Type B pancreatic cell (in vitro differentiated cells): ENCODE measurements around the gene KCNK16. TPM values are rescaled to one million over a fixed set of nuclear protein-coding genes. Genes with fewer than 3 reads are reported as not detected.

Experiments used
- DNase-seq: peaks from one replicate; pipeline ENCODE4 v3.0.0; 2021; ENCODE audit warnings: mixed read lengths; ENCODE audit not compliant: unreplicated experiment; ENCODE audit errors: extremely low spot score
- H3K27ac Mint-ChIP-seq: 2 replicates; pipeline ENCODE4 v1.8.0; 2021; ENCODE audit warnings: mild to moderate bottlenecking, mixed read lengths
- H3K27me3 Mint-ChIP-seq: 2 replicates; pipeline ENCODE4 v1.8.0; 2021; ENCODE audit warnings: mixed read lengths
- H3K36me3 Mint-ChIP-seq: 2 replicates; pipeline ENCODE4 v1.8.0; 2021; ENCODE audit warnings: mixed read lengths
- H3K4me1 Mint-ChIP-seq: one replicate; pipeline ENCODE4 v1.8.0; 2021; ENCODE audit warnings: mixed read lengths; ENCODE audit not compliant: unreplicated experiment
- H3K4me3 Mint-ChIP-seq: 2 replicates; pipeline ENCODE4 v1.8.0; 2021; ENCODE audit warnings: mild to moderate bottlenecking, mixed read lengths
- H3K9me3 Mint-ChIP-seq: 2 replicates; pipeline ENCODE4 v1.8.0; 2021; ENCODE audit warnings: mixed read lengths
- total RNA-seq: library from RNA; stranded (reverse); gene quantifications from 2 replicates; pipeline ENCODE4 v1.2.1, GENCODE V29; 2021; ENCODE audit warnings: low replicate concordance
- TF ChIP-seq, protein P1 (sequence below): fragments of 200-600 bp; sonication (generic); conservative IDR thresholded peaks from 2 replicates; pipeline ENCODE4 v1.5.0; 2021; ENCODE audit warnings: antibody characterized with exemption, mild to moderate bottlenecking

KCNK16 gene
- total RNA-seq, 1 donor from 2014 or later, result 22.6 TPM

DNA sequence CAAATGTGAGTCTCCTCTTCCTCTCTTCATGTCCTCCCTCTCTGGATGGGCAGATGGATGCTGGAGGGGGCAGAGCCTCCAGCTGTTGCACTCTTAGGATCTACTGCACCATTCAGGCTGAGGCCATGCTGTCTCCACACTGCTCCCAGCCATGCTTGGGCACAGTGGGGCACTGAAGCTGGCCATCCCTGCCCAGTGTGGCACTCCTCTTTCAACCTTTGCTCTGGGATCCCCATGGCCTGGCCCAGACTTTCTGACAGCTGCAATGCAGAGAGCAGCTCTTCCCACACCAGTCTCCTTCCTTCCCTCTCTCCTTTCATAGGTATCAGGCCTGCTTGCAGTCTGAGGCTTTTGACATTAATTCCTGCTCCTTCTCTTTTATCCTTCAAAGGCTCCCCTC, 17.6 kb downstream of the KCNK16 start:
- peaks cover 3% of the 10 kb centered on the region for H3K4me1 Mint-ChIP-seq
- no peak overlapping the region for H3K27ac Mint-ChIP-seq
- no peak for DNase-seq
- no peaks in the 10 kb centered on the region for H3K9me3 Mint-ChIP-seq
- TF ChIP-seq, protein P1, sequence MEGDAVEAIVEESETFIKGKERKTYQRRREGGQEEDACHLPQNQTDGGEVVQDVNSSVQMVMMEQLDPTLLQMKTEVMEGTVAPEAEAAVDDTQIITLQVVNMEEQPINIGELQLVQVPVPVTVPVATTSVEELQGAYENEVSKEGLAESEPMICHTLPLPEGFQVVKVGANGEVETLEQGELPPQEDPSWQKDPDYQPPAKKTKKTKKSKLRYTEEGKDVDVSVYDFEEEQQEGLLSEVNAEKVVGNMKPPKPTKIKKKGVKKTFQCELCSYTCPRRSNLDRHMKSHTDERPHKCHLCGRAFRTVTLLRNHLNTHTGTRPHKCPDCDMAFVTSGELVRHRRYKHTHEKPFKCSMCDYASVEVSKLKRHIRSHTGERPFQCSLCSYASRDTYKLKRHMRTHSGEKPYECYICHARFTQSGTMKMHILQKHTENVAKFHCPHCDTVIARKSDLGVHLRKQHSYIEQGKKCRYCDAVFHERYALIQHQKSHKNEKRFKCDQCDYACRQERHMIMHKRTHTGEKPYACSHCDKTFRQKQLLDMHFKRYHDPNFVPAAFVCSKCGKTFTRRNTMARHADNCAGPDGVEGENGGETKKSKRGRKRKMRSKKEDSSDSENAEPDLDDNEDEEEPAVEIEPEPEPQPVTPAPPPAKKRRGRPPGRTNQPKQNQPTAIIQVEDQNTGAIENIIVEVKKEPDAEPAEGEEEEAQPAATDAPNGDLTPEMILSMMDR, result no peak
- H3K27me3 Mint-ChIP-seq, result peaks cover 22% of the 10 kb centered on the region
- H3K4me3 Mint-ChIP-seq, result no peak overlapping the region
- H3K36me3 Mint-ChIP-seq, result no peaks in the 10 kb centered on the region

DNA sequence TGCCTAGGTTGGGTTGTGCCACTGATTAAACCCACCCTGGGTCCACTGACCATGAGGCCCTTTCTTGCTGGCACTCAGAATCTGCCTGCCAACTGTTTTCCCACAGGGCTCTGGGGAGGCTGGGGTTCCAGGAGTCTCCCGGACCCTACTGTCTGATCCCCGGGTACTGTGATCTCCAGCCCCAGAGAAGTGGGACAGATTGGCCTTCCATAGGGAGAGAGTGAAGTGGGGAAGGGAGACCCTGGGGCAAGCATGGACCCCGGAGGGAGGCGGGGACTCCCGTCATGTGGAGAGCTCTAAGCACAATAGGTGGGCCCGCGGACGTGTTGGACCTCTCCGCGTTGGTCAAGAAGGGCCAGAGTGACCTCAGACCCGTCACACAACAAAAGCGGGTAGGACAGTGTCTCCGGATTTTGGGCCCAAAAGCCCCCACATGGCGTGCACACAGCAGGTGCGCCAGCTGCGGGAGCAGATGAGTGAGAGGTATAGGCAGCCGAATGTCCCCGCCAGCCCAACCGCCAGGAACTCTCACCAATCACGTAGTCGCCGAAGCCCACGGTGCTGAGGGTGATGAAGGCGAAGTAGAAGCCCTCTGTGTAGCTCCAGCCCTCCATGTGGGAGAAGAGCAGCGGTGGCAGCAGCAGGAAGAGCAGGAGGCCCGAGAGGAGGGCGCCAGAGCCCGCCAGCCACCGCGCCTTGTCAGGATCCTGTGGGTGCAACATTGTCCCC, 18.9 kb downstream of the KCNK16 start:
- Mint-ChIP-seq H3K36me3 (no peaks in the 10 kb centered on the region), H3K4me1 (no peaks in the 10 kb centered on the region), H3K9me3 (no peaks in the 10 kb centered on the region), H3K4me3 (no peak overlapping the region), H3K27ac (no peak overlapping the region), H3K27me3 (peaks cover 18% of the 10 kb centered on the region)
- TF ChIP-seq, protein P1, result peak; percentile 13
- no peak for DNase-seq

DNA sequence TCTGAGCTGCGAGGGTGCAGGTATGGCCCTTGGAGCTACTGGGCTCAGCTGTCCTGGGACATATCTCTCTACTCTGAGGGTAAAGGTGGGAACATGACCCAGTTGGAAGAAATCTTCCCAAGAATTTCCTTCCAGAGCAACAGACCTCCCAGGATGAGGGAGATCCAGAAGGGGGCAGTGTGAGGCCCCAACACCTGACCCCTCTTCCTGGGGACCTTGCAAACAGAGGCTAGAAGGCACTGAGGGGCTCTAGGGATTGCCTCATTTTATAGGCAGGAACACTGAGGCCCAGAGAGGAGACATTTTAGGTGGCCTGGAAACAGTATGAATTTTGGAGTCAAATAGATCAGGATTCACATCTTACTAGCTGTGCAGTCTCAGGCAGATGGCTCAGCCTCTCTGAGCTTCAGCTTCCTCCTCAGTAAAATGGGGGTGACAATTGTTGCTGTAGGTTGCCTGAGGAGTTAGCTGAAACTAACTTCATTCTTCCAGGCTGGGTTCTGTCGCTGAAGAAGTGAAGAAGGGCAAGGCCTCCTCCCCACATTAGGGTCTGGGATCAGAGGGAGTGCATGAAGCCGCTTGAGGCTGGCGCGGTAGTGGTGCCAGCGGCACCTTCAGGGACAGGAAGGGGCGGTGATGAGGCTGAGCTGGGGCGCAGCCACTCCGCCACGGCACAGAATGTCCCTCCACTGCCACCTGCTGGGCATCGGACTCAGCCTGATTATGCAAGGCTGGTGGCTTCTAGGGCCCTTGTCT, 19.7 kb downstream of the KCNK16 start:
- H3K4me3 Mint-ChIP-seq, result no peak overlapping the region
- TF ChIP-seq, protein P1, result peak; percentile 91
- H3K27me3 Mint-ChIP-seq, result peaks cover 15% of the 10 kb centered on the region
- no peaks in the 10 kb centered on the region for H3K36me3 Mint-ChIP-seq
- peak; percentile 86 for DNase-seq
- H3K27ac Mint-ChIP-seq, result no peak overlapping the region
- no peaks in the 10 kb centered on the region for H3K9me3 Mint-ChIP-seq
- H3K4me1 Mint-ChIP-seq, result no peaks in the 10 kb centered on the region

DNA sequence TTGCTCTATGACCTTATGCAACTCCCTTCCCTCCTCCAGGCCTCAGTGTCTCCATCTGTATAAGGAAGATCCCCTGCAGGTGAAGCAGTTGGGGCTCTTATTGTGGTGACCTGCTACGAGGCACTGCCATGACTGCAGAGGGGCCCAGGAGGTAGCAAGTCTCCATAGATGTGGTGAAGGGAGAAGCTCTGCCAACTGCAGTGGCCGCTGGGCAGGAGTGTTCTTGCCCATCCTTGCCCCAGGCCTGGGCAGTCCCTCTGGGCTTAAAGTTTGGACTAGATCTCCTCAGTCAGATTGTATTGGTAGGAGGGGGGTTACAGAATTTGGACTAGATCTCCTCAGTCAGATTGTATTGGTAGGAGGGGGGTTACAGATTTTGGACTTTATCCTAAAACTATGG, 20.5 kb downstream of the KCNK16 start:
- DNase-seq, result no peak
- no peaks in the 10 kb centered on the region for H3K9me3 Mint-ChIP-seq
- no peaks in the 10 kb centered on the region for H3K4me1 Mint-ChIP-seq
- no peaks in the 10 kb centered on the region for H3K36me3 Mint-ChIP-seq
- no peak overlapping the region for H3K4me3 Mint-ChIP-seq
- no peak overlapping the region for H3K27ac Mint-ChIP-seq
- TF ChIP-seq, protein P1, result no peak
- peaks cover 10% of the 10 kb centered on the region for H3K27me3 Mint-ChIP-seq

DNA sequence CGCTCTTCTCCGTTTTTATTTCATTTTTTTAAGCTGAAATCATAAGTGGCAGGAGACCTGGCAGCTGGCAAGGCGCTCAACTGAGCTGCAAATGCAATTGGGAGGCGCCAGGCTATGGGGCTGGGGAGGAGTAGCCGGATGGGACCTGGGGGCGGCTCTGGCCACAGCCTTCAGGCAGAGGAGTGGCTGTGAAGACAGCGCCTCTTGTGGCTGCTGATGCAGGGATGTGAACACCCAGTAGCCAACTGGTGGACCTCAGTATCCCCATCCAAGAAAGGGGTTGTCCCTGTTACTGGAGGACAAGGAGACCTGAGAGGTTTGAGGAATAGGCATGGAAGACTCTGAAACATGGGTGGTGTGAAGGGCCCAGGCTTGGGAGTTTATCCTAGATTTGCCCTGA, 20.9 kb downstream of the KCNK16 start:
- TF ChIP-seq, protein P1, result peak; percentile 60
- H3K27ac Mint-ChIP-seq, result no peak overlapping the region
- H3K4me3 Mint-ChIP-seq, result no peak overlapping the region
- H3K4me1 Mint-ChIP-seq, result no peaks in the 10 kb centered on the region
- no peak for DNase-seq
- H3K27me3 Mint-ChIP-seq, result peaks cover 8% of the 10 kb centered on the region
- H3K36me3 Mint-ChIP-seq, result no peaks in the 10 kb centered on the region
- no peaks in the 10 kb centered on the region for H3K9me3 Mint-ChIP-seq
